Islet of Langerhans (tissue), 1 donor: ENCODE measurements around the gene CCDC137.

Experiments used
- FAIRE-seq: peaks from one replicate; lab custom pipeline; 2011; peaks lifted over from hg19 to GRCh38; lab: Jason Lieb, UNC

CCDC137 gene

GRCh38 chr17:81716674-81716996, 50.1 kb downstream of the CCDC137 start:
- no peak for FAIRE-seq

DNA sequence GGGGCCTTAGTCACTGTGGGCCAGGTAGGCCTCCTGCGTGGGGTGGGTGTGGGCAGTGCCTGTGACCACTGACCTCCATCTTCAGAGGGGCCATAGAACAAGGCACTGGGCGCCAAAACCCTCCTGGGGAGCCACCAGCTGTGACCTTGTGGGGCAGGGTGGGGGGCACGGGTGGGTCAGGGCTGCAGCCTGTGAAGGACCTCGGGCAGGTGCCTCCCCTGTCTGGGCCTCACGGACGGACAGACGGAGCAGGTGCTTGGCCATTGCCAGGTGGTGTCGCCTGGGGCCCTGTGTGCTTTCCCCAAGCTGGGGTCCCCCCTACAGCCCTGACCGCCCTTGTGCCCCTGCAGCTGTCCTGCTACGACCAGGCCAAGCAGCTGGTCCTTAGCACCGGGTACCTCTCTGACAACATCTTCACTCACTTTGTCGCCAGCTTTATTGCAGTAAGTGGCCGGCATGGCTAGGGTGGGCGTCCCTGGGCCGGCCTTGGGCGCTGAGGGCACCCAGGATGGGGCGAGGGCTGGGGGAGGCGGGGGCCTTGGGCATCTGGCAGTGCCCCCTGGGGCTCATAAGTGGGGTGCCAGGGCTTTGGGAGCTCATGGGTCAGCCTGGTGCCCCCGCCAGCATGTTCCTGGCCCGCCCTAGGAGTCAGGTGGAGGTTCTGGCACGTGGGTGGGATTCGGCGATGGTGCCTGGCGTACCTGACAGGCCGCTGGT, 50.7 kb downstream of the CCDC137 start:
- FAIRE-seq: no peak

DNA sequence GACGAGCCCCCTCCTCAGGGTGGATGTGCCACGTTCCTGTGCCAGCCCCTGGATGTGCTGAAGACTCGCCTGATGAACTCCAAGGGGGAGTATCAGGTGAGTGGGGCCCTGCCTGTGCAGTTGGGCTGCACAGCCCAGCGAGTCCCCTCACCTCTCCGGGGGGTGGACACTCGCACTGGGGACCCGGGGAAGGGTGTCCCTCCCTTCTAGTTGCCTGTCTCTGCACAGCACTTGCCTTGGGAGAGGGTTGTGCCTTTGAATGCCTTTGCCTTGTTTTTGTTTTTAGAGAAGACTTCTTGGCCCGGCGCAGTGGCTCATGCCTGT, 51.2 kb downstream of the CCDC137 start:
- FAIRE-seq: no peak

DNA sequence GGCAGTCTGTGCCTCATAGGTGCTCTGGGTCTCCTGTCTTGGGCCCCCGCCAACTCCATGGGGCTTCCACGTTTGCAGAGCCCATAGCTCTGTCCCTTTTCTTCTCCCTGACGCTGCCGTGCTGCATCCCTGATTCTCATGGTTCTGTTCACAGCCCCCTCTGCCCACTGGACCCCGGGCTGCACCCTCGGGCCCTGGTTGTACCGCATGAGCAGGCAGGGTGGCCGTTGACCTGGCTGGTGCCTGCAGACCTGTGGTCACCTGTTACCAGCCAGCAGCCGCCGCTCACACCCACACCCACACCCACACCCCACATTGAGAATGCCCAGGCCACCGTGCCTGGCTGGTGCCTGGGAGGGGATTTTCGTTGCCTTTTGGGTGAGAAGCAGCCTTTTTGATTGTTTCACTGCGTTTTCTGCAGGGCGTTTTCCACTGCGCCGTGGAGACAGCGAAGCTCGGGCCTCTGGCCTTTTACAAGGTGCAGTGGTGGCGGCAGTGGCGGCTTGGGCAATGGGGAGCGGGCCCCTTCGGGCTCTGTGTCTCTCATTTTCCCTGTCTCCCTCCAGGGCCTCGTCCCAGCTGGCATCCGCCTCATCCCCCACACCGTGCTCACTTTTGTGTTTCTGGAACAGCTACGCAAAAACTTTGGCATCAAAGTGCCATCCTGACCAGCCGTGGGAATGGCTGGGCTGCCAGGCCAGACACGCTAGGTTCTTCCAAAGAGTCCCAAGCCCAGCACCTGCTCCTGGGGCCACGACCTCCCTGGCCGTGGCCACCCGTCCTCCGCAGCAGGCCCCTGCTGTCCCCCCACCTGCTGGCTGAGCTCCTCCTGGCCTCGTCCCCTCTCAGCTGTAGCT, 53.1 kb downstream of the CCDC137 start:
- FAIRE-seq: no peak

DNA sequence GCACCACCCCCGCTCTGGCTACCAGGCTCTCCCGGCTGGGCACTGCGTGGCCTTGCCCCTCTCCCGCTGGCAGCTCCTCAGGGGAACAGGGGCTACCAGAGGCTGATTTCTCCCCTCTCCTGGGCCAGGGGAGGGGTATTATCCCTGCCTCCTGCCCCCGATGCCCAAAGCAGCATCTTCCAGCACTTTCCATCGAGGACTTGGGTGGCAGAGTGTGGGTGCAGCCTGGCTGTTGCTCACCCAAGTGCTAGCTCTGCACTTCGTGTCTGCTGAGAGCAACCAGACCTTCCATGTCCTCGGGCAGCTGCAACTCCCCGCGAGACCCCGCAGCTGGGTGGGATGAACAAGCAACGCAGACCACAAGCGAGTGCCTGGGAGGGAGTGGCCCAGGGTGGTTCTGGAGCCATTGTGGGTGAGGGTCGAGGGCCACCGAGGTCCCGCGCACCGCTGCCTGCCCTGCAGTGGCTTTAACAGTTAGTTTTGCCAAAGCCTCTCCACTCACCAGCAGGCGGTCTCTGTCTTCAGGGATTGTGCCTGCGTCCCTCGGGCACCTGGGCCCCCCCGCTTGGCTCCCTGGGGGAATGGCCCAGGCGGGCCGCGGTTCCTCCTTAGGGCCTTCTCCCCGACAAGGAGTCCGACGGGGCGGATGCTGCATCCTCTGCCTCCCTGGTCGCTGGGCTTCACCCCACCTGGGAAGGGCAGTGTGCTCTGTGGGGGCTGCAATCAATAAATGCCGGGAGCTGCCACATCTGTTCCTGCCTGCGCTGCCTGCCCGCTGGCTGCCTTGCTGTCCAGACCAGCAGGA, 53.9 kb downstream of the CCDC137 start:
- FAIRE-seq: no peak

DNA sequence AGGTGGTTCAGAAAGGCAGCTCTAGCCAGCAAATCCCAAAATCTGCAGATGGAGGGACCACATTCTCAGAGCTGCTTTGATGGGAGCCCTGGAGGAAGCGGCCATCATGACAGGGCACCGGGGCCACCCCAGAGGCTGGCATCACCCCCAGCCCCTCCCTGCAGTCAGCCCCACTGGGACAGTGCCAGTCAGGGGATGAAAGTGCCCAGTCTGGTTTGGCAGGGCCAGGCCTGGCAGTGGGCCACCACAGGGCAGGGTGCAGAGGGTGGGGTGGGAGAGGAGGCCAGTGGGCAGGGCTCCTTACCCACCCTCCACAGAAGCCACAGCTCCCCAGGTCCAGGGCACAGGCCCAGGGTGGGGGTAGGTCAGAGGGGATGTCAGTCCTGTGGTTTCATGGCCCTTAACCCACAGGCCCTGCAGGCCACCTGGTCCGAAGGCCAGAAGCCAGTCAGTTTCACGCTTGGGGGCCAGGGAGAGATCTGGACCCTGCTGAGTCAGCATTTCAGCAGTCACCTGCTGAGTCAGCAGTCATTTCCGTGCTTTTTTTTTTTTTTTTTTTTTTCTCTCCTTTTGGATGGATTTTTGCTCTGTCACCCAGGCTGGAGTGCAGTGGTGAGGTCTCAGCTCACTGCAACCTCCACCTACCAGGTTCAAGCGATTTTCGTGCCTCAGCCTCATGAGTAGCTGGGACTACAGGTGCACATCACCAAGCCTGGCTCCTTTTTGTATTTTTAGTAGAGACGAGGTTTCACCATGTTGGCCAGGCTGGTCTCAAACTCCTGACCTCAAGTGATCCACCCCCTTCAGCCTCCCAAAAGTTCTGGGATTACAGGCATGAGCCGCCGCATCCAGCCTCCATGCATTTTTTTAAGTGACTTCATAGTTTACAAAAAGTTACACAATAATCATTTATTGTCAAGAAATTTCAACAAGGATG, 55.9 kb downstream of the CCDC137 start:
- FAIRE-seq: peak; percentile 49
